HG02870 (cell line): ENCODE data around the gene CHST15.

Experiments used
- ATAC-seq: cut with Tn5 transposase; IDR thresholded peaks from one replicate; pipeline ENCODE4 v1.9.1; 2021; ENCODE audit warnings: mild to moderate bottlenecking, moderate library complexity; ENCODE audit not compliant: unreplicated experiment

CHST15 gene

DNA sequence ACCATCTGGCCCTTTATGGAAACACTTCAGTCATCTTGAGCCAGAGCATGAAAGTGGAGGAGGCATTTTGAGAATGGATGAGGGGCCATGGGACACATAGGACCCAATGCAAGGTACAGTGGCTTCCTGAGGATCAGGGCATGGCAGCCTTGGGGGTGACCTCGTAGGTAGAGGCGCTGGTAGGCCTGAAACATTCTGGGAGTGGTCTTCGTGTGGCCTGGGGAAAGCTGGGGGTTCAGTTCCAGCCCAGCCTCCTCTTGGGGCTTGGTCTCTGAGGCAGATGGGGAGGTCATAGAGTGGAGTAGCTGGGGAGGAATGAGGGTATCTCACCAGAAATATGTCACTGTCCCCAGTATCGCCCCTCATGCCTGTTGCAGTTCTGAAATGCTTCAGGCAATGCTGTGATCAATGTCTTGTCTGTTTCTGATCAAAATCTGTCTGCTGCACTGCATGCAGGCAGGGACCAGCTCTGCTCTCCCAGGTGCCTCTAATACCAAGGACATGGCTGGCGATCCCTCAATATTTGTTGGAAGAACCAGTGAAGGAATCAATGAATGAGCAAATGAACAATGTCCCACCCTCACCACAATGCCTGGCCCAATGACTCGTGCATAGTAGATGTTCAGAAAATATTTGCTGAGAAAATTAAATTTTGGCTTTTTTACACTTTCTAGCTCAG is 90.9 kb downstream of the CHST15 start:
- no peak for ATAC-seq

DNA sequence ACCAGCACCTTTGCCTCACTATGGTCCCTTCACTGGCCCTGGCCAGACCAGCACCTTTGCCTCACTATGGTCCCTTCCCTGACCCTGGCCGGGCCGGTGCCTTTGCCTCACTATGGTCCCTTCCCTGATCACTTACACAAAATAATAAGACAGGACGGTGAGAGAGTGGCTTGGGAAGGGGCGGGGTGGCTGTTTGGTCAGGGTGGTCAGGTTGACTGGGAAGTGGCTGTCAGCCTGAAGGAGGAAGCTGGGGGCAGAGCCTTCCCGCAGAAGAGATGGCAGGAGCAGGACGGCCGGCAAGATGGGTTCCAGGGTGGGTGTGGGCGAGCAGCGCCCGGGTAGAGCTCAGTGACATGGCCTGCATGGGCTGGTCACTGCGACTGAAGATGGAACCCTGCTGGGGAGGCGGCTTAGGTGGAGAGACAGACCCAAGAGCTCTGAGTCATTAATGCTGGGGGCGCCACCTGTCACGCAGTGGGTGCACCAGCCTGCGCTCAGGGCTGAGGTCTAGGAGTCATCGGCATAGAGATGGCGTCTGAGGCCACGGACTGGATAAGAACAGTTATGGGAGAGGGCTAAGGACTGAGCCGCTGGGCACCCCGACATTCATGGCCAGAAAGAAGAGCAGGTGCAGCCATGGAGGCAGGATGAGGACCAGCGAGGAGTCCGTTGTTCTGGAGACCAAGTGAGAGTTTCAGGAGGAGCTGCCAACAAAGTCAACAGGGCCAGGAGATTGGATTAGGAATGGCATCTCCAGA is 91.8 kb downstream of the CHST15 start:
- ATAC-seq: no peak

DNA sequence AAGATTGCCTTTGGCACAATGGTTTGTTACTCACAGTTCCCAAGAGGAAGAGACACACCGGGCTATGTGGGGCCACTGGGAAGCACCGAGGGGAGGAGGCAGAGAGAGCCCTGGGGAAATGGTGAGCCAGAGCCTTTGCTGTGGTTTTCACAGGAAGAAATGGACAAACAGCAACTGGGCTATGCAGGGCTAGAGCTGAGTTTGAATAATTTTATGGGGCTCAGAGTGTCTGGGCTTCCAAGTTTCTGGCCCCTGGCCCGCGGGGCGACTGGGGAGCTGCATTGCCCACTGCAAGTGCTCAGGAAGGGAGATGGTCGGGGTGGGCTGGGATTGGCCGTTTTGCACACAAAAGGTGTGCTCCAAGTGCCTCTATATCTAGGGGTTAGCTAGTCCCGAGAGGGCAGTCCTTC is 92.6 kb downstream of the CHST15 start:
- ATAC-seq: no peak

DNA sequence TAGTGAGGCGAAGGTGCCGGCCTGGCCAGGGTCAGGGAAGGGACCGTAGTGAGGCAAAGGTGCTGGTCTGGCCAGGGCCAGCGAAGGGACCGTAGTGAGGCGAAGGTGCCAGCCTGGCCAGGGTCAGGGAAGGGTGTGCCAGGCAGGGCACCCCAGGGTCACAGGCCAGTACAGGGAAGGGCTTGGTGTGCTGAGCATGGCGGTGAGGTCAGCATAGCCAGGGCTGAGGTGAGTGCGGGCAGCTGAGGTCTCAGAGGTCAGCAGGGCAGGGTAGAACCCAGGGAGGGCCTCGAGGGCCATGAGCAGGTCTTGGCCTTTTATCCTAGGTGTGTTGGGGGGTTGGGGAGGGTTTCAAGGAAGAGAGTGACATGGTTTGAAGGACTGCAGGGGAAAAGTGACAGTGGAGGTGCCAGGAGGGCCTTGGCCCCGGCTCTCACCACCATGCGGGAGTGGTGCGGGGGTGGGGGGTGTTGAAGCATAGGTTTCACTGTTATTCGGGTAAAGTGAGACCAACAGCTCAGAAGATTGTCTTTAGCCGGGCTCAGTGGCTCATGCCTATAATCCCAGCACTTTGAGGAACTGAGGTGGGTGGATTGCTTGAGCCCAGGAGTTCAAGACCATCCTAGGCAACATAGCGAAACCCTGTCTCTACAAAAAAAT is 93.3 kb downstream of the CHST15 start:
- no peak for ATAC-seq

DNA sequence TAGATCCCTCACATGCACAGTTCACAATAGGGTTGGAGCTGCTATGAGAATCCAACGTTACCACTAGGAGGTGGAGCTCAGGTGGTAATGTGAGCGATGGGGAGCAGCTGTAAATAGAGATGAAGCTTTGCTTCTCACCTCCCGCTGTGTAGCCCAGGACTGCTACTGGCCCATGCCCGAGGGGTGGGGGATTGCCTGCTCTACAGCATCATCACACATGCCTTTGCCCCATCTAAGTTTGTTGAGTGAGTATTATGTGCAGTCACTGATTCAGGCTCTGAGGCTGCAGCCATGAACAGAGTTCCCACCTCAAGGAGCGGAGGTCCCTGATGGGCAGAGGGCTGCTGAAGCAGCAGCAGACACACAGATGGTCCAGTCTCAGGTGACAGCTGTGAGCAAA is 94.1 kb downstream of the CHST15 start:
- no peak for ATAC-seq

DNA sequence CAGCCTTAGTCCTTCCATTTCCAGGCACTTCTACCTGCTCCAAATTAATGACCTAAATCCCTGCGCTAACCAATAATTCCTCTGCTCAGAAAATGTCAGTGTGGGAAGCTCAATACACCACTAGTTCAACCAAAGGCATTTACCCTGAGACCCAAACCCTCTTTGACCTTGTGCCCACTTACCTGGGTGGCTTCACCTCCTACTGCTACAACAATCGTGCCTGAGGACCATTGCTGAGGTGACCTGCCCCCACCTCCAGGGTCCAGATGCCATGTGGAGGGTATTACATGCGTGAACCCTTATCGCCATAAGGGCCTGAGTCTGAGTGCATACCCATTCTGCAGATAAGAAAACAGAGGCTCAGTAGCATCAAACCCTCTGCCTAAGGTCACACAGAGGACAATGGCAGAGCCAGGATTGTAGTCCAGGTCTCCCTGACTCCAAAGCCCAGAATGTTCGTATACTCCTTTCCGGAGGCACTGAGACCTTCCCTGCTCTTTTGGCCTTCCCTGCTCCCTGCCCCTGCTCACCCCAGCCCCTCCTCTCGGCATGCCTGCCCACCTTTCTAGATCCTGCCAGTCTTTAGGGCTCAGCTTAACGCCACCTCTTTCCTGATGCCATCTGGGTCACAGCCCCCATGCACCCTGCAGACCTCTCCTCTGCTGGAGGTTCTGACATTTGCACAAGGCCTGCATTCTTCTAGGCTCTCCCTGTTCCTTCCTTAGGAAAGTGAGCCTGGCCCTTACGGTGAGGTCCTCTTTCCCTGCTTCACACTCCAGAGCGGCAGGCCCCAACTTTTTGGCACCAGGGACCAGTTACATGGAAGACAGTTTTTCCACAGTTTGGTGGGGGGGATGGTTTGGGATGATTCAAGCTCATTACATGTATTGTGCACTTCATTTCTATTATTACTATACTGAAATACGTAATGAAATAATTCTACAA is 94.9 kb downstream of the CHST15 start:
- no peak for ATAC-seq

DNA sequence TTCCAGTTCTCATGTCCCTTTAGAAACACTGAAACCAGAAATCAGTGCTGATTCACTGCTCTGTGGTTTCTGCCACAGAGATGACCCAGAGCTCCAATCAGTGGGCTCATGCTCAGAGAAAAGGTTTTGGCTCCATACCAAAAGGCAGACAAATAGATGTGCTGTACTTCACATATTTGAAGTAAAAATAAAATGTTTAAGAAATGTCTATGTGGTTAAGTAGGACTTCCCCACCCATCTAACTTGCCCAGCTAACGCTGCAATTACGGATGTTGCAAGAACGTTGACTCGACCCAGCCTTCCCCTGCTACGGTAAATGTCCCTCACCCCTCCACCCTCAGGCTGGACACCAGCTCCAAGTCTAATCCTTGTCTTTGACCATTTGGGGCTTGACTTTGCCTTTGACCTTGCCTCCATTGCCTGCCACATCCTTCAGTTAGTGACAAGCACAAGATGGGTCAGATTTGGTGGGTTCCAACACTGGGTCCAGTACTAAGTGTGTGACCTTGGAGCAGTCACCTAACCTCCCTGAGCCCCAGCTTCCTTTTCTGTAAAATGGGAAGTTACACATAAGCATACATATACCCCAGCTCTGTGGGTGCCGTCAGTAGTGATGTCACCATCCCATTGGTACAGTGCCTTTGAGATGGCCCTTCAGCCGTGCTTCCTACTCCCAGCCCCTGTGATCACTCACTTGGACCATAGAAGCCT is 95.8 kb downstream of the CHST15 start:
- no peak for ATAC-seq

DNA sequence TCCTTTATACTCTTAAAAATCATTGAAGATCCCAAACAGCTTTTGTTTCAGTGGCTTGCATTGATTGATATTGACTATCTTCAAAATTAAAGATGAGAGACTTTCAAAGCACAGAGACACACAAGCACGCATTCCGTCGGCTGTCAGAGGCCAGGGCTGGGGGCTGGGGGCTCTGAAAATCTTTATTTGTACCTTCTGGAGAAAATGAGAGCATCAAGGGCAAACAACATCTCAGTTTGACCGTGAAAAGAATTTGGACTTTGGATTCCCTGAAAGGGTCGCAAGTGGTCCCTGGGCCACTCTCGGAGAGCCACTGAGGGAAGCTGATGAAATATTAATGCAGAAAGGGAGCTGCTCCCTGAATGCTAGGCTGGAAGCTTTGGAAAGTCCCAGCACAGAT is 96.4 kb downstream of the CHST15 start:
- ATAC-seq: no peak

DNA sequence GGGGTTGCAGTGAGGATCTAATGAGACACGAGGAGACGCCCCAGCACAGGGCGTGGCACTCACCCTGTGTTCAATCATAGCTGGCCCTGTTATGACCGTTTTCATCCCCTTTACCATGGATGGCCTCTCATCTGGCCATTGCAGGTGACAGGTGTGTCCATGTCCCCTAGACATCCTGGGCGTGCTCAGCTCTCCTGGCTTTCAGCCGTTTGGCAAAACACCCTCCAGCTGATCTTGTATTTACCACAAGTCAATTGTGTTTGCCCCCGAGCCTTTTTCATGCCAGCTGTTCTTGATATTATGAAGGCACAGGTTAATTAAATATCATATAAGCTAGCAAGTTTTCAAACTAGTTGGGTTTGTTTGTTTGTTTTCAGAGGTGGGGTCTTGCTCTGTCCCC is 97.1 kb downstream of the CHST15 start:
- no peak for ATAC-seq

DNA sequence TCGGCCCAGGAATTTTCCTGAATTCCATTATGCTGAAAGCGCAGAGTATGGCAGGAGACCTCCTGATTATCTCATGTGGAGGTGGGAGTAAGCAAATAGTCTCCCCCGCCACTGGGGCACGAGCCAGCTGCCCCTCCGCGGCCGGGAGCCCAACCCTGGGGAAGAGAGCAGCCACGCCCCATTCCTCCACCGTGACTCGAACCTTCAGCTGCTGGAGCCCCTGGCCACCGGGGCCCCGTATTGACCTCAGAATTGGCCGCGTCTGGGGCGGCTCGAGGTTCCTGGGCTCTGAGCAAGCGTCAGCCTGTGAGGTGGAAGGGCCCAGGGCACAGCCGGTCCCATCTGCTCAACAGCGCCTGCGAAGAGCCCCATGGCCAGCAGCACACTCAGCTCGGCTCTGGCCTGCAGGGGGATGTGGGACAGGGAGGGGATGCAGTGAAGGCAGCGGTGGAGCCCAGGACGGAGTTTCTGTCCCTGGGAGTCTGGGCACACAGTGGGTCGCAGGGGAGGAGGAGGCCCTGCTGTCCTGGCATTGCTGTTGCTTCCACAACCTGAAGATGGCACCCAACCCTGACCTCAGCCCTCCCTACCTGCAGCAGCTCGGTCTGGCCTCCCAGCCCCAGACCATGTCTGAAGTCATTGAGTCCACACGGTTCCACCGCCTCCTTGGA is 97.8 kb downstream of the CHST15 start:
- no peak for ATAC-seq

DNA sequence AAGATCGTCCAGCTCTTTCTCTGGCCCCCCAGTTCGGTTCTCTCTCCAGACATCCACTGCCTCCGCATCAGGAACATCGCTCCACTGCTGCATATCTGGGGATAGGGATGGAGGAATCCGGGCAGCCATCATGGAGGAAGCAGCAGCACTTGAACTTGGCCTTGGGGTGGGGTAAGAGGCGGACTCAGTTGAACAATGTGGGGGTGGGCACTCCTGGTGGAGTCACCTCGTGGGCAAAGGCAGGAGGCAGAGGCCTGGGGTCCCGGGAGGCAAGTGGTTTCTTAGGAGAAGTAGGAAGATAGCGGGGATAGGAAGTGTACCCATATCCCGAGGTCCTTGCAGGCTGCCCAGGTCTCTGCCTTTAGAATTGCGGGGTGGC is 98.3 kb downstream of the CHST15 start:
- ATAC-seq: no peak

DNA sequence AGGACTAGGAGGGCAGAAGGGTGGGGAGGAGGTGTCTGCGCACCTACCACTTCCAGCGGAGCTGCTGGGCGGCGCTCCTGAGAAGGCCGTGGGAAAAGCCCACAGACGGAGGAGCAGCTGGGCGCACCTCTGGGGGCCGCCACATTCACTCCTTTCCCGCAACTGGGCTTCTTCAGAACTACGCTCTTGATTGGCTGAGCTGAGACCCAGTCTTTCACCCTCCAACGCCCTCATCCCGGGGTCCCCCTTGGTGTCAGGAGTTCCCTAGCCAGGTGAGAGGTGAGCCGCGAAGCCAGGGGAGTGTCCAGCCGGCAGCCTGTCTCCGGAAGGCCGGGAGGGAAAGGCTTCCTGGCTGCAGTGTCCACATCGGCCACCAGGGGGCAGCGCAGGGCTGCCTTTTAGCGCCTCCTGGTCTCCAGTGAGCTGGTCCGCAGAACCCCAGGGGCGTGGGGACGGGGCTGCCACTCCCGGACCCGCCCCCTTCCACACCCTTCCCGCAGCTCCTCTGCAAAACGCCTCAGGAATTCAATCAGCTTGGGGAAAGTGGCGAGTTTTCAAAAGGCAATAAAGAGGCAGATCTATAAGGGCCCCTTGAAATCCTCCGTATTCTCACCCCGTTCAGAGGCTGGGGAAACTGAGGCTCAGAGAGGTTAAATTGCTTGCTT is 98.8 kb downstream of the CHST15 start:
- ATAC-seq: peak; percentile 57

DNA sequence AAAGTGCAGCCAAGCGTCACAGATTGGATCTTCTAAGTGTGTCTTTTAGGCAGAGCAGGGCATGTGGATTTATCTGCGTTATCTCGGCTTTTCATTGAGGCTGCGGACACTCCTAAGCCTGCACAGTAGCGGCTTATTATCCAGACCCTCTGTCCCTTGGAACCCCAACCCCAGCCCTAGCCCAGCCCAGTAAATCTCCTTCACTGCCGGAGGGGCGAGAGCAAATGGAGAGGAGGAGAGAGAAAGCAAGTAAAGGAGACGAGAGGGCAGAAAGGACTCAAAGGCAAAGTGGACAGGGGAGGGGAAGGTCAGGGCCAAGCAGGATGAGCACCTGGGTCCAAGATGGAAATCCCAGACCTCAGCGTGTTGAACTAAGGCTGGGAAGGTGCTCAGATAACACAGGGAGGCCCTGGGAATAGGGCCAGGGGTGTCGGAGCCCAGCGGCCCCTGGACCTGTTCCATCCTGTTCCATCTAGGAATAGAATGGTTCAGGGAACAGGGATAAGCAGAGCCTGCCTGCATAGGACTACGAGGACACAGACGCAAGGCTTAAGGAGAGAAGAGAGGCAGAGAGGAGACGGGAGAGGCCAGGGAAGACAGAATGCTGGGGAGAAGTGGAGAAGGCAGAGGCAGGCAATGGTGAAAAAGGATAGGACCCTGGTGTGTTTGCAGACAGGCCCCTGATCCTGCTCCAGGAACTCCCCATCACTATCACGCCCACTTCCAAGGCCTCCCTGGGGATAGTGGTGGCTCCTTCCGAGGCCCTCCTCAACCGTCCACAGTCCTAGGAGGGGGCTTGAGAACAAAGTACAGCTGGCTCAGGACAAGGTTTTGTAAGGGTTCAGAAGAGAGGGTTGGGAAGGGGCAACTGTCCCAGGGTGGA is 99.6 kb downstream of the CHST15 start:
- ATAC-seq: no peak

DNA sequence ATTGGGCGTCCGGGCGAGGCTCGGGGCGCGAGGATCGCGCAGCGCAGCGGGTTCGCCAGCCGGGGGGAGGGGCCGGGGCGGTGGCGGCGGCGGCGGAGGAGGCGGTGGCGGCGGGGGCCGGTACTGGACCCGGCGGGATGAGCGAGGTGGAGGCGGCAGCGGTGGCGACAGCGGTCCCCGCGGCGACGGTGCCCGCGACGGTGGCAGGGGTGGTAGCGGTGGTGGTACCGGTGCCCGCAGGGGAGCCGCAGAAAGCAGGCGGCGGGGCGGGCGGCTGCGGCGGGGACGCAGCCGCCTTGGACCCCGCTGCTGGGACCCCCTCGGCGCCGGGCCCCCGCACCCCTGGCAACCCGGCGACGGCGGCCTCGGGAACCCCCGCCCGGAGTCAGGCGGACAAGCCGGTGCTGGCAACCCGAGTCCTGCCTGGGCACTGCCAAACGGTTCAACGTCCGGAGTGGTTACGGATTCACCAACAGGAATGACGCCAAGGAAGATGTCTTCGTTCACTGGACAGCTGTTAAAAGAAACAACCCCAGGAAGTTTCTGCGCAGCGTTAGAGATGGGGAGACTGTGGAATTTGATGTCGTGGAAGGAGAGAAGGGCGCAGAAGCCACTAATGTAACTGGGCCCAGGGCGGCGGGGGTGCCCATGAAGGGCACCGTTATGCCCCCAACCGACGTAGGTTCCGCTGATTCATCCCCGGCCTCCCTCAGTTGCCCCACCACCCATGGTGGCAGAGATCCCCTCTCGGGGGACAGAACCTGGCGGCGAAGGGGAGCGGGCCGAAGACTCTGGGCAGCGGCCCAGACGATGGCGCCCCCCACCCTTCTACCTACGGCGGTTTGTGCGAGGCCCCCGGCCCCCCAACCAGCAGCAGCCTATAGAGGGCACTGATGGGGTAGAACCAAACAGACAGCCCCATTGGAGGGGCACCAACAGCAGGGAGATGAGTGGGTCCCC is 101.5 kb downstream of the CHST15 start:
- no peak for ATAC-seq

DNA sequence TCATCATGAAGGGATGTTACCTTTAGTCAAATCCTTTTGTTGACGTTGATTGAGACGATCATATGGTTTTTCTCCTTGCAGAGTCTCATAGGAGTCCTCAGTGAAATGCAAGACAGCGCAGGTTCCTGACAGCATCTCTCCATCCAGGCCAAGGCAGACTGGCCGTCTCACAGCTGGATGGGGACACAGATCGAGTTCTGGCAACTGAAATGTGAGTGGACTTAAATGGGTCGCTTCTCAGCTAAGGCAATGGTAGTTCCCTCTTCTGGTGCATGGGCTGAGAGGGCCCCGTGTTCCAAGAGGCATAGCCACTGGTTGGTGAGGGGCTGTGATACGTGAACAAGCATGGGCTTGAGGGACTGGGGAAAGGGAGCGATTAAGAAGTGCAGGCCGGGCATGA is 102.5 kb downstream of the CHST15 start:
- ATAC-seq: no peak

DNA sequence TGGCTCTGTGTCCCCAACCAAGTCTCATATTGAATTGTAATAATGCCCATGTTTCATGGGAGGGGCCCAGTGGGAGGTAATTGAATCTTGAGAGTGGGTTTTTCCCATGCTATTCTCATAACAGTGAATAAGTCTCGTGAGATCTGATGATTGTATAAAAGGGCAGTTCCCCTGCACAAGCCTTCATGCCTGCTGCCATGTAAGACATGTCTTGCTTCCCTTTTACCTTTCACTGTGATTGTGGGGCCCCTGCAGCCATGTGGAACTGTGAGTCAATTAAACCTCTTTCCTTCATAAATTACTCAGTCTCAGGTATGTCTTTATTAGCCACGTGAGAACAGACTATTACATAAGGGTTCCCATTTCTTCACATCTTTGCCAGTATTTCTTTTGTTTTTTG is 104.7 kb downstream of the CHST15 start:
- no peak for ATAC-seq

DNA sequence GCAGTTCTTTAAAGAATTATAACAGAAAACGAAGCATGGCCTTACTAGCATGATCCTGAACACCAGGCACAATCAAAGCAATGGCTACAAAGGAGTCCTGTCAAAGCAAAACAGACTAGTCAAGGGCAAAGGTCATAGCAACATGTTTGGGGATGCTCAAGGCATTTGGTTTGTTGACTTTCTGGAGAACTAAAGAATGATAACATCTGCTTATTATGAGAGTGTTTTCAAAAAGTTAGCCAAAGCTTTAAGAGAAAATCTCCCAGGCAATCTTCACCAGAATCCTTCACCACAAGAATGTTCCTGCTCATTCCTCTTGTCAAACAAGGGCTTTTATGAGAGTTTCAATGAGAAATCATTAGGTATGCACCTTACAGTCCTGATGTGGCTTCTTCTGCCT is 106.7 kb downstream of the CHST15 start:
- ATAC-seq: no peak
